ENCODE results near the gene ATP2C1.
"Not testable (repeated sequence)": the region's sequence is repeated elsewhere in the genome, so short reads cannot be mapped to it uniquely, and the experiment has no call there.

ATP2C1 gene

DNA sequence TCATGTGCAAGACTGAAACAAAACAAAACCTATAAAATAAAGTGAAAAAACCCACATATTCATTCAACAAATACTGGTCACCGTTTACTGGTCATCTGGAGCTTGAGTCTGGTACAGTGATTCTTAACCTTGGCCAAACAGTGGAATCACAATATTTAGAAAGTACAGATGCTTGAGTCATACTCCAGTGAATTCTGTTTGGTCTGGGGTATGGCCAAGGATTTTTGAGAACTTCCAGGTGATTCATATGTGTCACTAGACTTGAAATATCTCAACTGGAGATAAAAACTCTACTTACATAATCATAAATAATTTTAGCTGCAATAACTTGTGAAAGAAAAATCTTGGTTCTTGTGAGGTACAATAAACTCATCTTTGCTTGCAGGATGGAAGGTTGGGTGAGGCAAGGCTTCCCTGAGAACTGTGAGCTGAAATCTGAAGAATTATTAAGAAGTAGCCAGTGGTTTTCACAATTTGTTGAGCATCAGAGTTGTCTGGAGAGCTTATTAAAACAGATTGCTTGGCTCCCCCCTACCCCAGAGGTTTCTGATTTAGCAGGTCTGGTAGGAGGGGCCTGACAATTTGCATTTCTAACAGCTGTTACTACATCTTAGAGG is 142.4 kb downstream of the ATP2C1 start:
- no peak for DNase-seq (ENCODE audit: low read depth in 2 of 2)

GRCh38 chr3:131036986-131037385 is 143.1 kb downstream of the ATP2C1 start:
- no peak for DNase-seq (ENCODE audit: low read depth in 2 of 2)

DNA sequence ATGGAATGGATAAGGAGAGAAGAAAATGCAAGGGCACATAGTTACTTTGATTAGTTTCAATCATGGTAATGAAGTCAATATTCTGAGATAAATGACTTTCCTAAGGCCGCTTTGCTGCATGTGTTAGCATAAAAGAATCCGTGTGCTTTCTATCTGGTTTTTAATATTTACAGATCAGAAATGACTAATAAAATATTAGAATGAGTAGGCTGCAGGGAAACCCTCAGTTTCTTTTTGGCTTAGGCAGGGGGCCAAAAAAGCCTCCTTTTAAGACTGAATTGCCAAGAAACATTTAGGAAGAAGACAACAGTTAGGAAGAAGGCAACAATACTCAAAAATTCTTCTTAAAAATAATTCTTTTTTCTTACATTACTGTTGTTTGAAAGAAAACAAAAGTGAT is 144.4 kb downstream of the ATP2C1 start:
- no peak for DNase-seq (ENCODE audit: low read depth in 2 of 2)

DNA sequence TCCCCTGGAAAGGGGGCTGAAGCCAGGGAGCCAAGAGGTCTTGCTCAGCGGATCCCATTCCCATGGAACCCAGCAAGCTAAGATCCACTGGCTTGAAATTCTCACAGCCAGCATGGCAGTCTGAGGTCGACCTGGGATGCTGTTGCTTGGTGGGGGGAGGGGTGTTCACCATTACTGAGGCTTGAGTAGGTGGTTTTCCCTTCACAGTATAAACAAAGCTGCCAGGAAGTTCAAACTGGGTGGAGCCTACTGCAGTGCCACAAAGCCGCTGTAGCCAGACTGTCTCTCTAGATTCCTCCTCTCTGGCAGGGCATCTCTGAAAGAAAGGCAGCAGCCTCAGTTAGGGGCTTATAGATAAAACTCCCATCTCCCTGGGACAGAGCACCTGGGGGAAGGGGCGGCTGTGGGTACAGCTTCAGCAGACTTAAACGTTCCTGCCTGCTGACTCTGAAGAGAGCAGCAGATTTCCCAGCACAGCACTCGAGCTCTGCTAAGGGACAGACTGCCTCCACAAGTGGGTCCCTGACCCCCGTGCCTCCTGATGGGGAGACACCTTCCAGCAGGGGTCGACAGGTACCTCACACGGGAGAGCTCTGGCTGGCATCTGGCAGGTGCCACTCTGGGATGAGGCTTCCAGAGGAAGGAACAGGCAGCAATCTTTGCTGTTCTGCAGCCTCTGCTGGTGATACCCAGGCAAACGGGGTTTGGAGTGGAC is 148.5 kb downstream of the ATP2C1 start:
- not testable (repeated sequence) for DNase-seq (ENCODE audit: low read depth in 2 of 2)

DNA sequence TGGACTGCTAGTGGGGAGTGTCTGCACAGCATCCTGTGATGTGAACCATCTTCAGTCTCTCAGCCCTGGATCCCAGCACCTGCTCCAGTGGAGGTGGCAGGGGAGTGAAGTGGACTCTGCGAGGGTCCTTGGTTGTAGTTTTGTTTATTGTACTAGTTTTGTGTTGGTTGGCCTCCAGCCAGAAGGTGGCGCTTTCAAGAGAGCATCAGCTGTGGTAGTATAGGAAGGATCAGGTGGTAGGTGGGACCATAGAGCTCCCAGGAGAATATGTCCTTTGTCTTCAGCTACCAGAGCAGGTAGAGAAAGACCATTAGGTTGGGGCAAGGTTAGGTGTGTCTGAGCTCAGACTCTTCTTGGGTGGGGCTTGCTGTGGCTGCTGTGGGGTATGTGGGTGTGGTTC is 153.7 kb downstream of the ATP2C1 start:
- no peak for DNase-seq (ENCODE audit: low read depth in 2 of 2)

DNA sequence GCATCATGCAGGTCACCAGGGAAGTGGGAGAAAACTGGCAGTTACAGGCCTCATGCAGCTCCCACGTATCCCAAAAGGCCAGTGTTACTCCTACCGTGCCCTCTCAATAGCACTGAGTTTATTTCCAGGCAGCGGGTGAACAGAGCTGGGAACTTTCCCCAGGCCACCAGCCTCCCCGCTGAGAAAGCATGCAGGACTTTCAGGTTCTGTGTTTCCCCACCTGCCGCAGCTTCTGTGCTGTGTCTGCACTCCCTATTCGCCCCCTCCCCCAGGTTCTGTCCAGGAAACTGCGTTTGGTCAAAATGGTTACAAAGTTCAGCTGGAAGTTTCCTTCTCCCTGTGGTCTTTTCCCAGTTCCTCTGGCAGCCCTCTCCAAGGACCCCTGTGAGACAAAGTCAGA is 154.1 kb downstream of the ATP2C1 start:
- DNase-seq (ENCODE audit: low read depth in 2 of 2), result no peak

- no peak for DNase-seq (ENCODE audit: low read depth in 2 of 2)
Observed at GRCh38 chr3:131050001-131050400, 156.1 kb downstream of the ATP2C1 start.

- DNase-seq (ENCODE audit: low read depth in 2 of 2), result no peak
Observed at GRCh38 chr3:131053043-131053859, 159.4 kb downstream of the ATP2C1 start.

Measured in stimulated activated CD8-positive, alpha-beta memory T cell treated with anti-CD3 and anti-CD28 coated beads, Interleukin-2, amount 100 ng/mL, for 1 hour (primary cell).